Stimulated activated CD4-positive, alpha-beta T cell treated with anti-CD3 and anti-CD28 coated beads, Interleukin-1b, Interleukin-23, amount 100 ng/mL, for 1 hour (primary cell): ENCODE measurements around the gene IRF2BP2.

Experiments
- DNase-seq, 2 donors: peaks; one replicate each; pipeline ENCODE4 v3.0.0-alpha.2; 2020; ENCODE audit warnings: low read depth in 2 of 2

Gene IRF2BP2

GRCh38 chr1:234613128-234613875, 3.3 kb upstream of the IRF2BP2 start:
- no peak for DNase-seq

- DNase-seq = no peak
Measured at GRCh38 chr1:234612352-234613127, 2.6 kb upstream of the IRF2BP2 start.

- DNase-seq = no peak
Measured at GRCh38 chr1:234611847-234612351, 1.9 kb upstream of the IRF2BP2 start.

GRCh38 chr1:234611225-234611846, 1.4 kb upstream of the IRF2BP2 start:
- peak in 1 of 2 donors; percentile 30 for DNase-seq

- peak; percentile 71 to 76 for DNase-seq
Measured at GRCh38 chr1:234610666-234611224, 767 bp upstream of the IRF2BP2 start.

- DNase-seq = no peak
Measured at GRCh38 chr1:234609691-234610042, 311 bp downstream of the IRF2BP2 start.

GRCh38 chr1:234608911-234609690, 877 bp downstream of the IRF2BP2 start:
- DNase-seq = peak in 1 of 2 donors; percentile 46

GRCh38 chr1:234608025-234608910, 1.7 kb downstream of the IRF2BP2 start:
- DNase-seq = peak; percentile 40 to 57

- no peak for DNase-seq
Measured at GRCh38 chr1:234607109-234608024, 2.6 kb downstream of the IRF2BP2 start.

- no peak for DNase-seq
Measured at GRCh38 chr1:234606784-234607108, 3.2 kb downstream of the IRF2BP2 start.

GRCh38 chr1:234605983-234606783, 3.8 kb downstream of the IRF2BP2 start:
- DNase-seq = no peak

- no peak for DNase-seq
Measured at GRCh38 chr1:234605399-234605982, 4.5 kb downstream of the IRF2BP2 start.

- DNase-seq = no peak
Measured at GRCh38 chr1:234604495-234605398, 5.2 kb downstream of the IRF2BP2 start.

- DNase-seq = no peak
Measured at GRCh38 chr1:234603221-234604204, 6.5 kb downstream of the IRF2BP2 start.

GRCh38 chr1:234602334-234603220, 7.4 kb downstream of the IRF2BP2 start:
- DNase-seq = no peak
